Measurements from ENCODE around the gene LRRC2.

The LRRC2 gene

DNA sequence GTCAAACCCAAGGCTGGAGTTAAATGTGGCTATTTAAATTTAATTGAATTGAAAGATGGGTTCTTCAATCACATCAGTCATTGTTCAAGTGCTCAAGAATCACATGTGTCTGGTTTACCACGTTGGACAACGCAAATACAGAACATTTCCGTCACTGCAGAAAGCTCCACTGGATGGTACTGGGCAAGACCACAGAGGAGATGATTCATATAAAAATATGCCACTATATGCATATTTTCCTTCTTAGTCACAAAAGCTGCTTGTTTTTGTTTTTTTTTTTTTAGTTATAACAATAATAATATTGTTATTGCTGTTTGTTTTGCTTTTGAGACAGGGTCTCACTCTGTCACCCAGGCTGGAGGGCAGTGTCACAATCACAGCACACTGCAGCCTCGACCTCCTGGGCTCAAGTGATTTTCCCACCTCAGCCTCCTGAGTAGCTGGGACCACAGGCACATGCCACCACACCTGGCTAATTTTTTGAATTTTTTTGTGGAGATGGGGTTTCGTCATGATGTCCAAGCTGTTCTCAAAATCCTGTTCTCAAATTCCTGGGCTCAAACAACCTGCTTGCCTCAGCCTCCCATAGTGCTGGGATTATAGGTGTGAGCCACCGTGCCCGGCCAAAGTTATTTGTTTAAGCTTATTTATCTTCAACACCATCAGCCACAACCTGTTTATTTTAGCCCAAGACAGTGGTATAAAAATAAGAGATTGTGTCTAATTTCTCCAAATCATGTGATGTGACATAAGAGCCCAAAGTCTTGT is 48.9 kb downstream of the LRRC2 start:
- Mint-ChIP-seq H3K4me3 (no peak overlapping the region), H3K4me1 (no peaks in the 10 kb centered on the region), H3K9me3 (no peaks in the 10 kb centered on the region), H3K27ac (no peak overlapping the region), H3K36me3 (ENCODE audit: low read depth) (no peaks in the 10 kb centered on the region), H3K27me3 (ENCODE audit: low read depth) (no peaks in the 10 kb centered on the region)
- no peak for TF ChIP-seq CTCF (IDR thresholded peaks at IDR 0.05; ENCODE audit: unreplicated experiment in 3 of 3)

DNA sequence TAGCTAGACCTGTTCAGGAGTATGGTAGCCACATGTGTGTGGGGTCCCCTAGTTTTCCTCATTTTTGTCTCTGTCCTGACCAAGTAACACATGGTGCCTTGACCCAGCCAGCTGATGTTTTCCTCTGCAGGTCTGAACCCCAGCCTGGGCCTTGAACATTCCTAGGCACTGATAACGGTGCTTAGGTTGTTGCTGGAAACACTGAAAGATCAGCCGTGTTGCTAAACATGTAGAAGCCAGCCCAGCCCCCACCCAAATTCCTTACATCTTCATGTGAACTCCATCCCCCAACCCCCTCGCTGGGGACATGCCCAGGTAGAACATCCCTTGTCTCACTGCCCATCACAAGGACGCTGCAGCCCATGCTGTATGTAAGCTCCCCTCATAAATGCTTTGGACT is 49.6 kb downstream of the LRRC2 start:
- H3K9me3 Mint-ChIP-seq, result no peaks in the 10 kb centered on the region
- no peak overlapping the region for H3K27ac Mint-ChIP-seq
- no peaks in the 10 kb centered on the region for H3K27me3 Mint-ChIP-seq (ENCODE audit: low read depth)
- H3K4me3 Mint-ChIP-seq, result no peak overlapping the region
- H3K4me1 Mint-ChIP-seq, result peaks cover under 1% of the 10 kb centered on the region
- no peak for TF ChIP-seq CTCF (IDR thresholded peaks at IDR 0.05; ENCODE audit: unreplicated experiment in 3 of 3)
- no peaks in the 10 kb centered on the region for H3K36me3 Mint-ChIP-seq (ENCODE audit: low read depth)

DNA sequence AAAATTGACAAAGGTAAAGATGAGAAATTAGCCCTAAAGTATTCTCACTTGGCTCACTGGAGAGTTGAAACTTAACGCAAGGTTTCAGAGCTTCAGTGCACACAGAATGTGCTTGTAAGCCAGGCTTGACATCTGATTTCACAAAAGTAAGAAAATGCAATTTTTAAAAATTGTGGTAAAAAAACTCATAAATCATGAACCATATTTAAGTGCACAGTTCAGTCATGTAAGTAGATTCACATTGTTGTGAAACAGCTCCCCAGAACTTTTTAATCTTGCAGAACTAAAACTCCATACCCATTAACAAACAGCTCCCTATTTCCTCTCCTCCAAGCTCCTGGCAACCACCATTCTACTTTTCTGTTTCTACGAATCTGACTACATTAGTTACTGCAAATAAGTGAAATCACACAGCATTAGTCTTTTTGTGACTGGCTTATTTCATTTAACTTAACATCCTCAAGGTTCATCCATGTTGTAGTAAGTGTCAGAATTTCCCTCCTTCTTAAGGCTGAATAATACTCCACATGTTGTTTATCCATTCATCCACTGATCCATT is 53.8 kb downstream of the LRRC2 start:
- H3K4me3 Mint-ChIP-seq, result no peak overlapping the region
- H3K27me3 Mint-ChIP-seq (ENCODE audit: low read depth), result no peaks in the 10 kb centered on the region
- TF ChIP-seq CTCF (IDR thresholded peaks at IDR 0.05; ENCODE audit: unreplicated experiment in 3 of 3), result no peak
- H3K36me3 Mint-ChIP-seq (ENCODE audit: low read depth), result no peaks in the 10 kb centered on the region
- H3K9me3 Mint-ChIP-seq, result no peaks in the 10 kb centered on the region
- H3K4me1 Mint-ChIP-seq, result peaks cover 5% of the 10 kb centered on the region
- H3K27ac Mint-ChIP-seq, result no peak overlapping the region

GRCh38 chr3:46509661-46510187 is 56.4 kb downstream of the LRRC2 start:
- H3K36me3 Mint-ChIP-seq (ENCODE audit: low read depth), result no peaks in the 10 kb centered on the region
- no peaks in the 10 kb centered on the region for H3K27me3 Mint-ChIP-seq (ENCODE audit: low read depth)
- H3K4me1 Mint-ChIP-seq, result peaks cover 16% of the 10 kb centered on the region
- TF ChIP-seq CTCF (IDR thresholded peaks at IDR 0.05; ENCODE audit: unreplicated experiment in 3 of 3), result no peak
- H3K27ac Mint-ChIP-seq, result no peak overlapping the region
- no peaks in the 10 kb centered on the region for H3K9me3 Mint-ChIP-seq
- H3K4me3 Mint-ChIP-seq, result no peak overlapping the region

DNA sequence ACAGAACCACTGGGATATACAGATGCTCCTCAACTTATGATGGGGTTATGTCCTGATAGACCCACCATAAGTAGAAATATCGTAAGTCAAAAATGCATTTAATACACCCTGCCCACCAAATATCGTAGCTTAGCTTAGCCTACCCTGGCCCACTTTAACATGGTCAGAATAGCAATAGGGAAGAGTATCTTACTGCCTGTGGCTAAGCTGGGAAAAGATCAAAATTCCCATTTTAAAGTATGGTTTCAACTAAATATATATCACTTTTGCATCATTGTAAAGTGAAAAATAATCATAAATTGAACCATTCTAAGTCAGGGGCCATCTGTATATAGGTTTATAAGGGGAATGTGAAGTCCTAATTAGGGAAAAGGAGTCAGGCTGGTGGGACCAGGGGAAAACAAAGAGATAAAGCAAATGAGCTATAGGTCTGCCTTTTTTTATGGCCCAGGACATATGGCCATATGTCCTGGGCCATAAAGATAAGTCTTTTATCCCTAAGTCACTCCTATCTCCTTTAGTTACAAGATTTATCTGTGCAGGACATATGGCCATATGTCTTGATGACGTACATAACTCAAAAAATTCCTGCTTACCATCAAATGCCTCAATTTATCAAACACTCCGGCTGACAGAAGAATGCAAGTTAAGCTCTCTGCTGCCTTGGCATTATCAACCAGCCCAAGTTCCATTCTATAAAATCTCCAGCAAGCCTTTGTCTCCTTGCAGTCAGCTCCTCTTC is 57.1 kb downstream of the LRRC2 start:
- H3K4me1 Mint-ChIP-seq, result peaks cover 16% of the 10 kb centered on the region
- H3K4me3 Mint-ChIP-seq, result no peak overlapping the region
- no peaks in the 10 kb centered on the region for H3K36me3 Mint-ChIP-seq (ENCODE audit: low read depth)
- no peaks in the 10 kb centered on the region for H3K9me3 Mint-ChIP-seq
- H3K27me3 Mint-ChIP-seq (ENCODE audit: low read depth), result no peaks in the 10 kb centered on the region
- no peak overlapping the region for H3K27ac Mint-ChIP-seq
- TF ChIP-seq CTCF (IDR thresholded peaks at IDR 0.05; ENCODE audit: unreplicated experiment in 3 of 3), result no peak
